ENCODE measurements around the gene SLC39A1. TPM values are rescaled to one million over a fixed set of nuclear protein-coding genes. Genes with fewer than 3 reads are reported as not detected.

SLC39A1 gene, protein sequence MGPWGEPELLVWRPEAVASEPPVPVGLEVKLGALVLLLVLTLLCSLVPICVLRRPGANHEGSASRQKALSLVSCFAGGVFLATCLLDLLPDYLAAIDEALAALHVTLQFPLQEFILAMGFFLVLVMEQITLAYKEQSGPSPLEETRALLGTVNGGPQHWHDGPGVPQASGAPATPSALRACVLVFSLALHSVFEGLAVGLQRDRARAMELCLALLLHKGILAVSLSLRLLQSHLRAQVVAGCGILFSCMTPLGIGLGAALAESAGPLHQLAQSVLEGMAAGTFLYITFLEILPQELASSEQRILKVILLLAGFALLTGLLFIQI
- total RNA-seq = 120 and 123 TPM in 2 replicates

DNA sequence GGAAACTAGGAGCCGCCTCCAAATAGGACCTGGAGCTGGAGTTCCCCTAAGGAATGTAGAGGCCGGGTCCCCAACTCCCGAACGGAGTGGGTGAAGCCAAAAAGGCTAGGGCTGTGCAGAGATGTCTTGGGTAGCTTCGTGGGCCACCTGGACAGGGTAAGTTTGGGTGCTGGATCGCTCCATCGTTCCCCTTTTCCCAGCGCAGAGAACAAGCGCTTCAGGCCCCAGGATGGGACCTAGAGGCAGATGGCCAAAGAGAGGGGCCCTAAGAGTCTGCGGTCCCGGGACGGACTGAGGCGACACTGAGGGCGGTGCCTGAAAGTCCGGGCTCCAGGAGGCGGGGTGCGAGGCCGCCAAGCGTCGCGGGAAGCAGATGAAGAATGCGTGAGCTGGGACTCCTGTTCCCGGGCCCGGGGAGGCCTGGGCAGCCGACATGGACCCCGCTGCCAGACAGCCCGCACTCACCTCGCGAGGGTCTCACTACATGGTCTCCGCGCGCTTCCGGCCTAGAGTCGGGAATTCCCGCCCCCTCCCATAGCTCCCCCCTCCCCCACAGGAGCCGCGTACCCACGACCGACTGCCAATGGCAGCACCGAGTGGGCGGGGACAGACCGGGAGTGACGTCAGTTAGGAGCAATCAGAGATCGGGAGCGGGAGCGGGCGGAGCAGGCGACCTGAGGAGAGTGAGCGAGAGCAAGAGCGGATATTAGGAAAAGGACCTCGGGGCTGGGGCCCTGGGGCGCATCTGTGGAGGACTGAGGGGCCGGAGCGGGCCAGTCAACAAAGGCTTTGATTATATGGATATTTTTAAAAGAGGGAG lies at the start of gene SLC39A1:
Gene SLC39A1, minus strand, starts transcription at position 508 of the 820 bp plus-strand sequence. CDS start 822 bp downstream, outside the sequence.

GRCh38 chr1:153990468-153991150 lies 27.3 kb upstream of the SLC39A1 start, which contains the start of gene RPS27:
Gene RPS27, plus strand, starts transcription at chr1:153990762. Its CDS starts 35 bp downstream, at chr1:153990797.

GRCh38 chr1:153985941-153986761 lies 22.8 kb upstream of the SLC39A1 start, which contains the start of gene RAB13:
Gene RAB13, minus strand, starts transcription at chr1:153986339. Its CDS starts 103 bp downstream, at chr1:153986236.

DNA sequence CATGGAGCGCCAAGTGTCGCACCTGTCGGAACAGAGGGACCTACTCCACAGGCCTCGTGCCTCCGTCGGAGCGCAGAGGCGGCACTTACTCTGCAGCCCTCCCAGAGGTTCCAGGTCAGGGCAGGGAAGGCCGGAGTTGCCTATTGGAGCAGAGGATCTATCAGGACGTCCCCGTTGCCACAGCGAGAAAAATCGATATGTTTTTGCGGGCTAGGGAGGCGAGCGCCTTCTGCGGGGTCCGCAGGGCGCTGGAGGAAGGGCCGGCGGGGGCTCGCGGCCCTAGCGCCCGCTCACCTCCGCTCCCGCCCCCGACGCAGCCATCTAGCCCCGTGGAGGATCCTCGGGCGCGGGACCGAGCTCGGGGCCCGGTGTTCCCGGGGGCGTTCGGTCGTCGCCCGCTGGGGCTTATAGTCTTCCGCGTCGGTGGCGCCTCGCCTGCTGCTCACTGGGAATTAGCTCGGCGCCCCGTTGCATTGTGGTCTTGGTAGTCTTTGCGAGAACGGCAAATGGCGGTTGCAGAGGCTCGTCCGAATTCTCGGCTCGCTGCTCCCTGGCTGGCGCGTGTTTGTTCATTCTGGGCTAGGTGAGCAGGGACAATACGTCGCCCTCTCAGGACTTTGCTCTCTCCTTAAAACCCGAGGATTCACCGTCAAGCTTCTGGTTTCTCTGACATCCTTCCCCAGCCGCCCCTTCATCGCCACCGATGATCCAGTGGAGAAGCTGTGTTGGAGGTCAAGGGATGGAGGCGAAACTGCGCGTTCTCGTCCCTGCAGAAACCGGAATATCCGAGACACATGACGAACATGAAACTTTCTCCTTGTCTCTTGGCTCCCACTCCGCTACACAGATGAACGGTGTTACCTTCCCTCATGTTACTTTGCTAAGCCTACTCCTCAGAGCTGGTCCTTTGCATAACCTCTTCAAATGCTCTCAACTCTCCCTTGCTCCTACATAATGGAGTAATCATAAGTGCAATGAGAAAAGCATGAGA lies 14.2 kb upstream of the SLC39A1 start, which contains the start of gene JTB:
Gene JTB, minus strand, starts transcription at position 425 of the 991 bp plus-strand sequence. Its CDS starts 422 bp downstream, at position 3.

GRCh38 chr1:153967107-153967999 lies 4.0 kb upstream of the SLC39A1 start, which contains the start of gene CREB3L4:
Gene CREB3L4, plus strand, starts transcription at chr1:153967902. Its CDS starts 624 bp downstream, at chr1:153968526.

DNA sequence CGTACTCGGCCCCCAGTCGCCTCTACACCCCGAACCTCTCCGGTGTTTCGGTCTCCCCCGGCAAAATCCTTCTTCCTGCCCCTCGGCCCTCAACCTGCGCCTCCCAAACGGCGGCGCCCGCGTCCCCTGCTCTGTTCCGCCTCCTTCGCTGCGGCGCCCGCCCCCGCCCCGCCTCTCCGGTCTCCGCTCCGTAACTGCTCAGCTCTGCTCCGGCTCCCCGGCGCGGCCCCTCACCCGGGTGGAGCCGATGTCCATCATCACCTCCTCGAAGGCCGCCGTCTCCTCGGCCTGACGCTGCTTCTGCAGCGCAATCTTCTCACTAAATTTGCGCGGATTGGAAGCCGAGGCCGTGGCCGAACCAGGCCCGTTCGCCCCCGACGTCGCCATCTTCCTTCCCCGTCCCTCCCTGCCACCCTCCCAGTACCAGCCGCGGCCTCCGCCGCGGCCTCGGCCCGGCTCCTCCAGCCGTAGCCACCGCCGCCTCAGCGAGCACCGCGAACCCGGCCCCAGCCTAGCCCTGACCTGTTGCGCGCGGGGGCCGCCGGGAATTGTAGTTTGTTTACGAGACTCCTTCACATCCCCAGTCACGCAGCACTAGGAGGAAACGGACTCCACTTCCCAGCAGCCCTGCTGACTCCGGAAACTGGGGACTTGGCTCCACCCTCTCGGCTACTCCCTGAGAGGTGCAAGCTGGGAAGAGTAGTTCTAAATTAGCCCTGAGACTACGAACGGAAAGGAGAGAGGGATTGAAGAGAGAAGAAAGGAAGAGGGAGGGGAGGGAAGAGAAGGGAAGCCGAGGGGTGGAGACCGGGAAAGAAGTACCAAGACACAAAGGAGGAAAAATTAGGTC lies 5.0 kb downstream of the SLC39A1 start, which contains the start of gene CRTC2:
Gene CRTC2, minus strand, starts transcription at position 502 of the 850 bp plus-strand sequence. Its CDS starts 115 bp downstream, at position 387.

DNA sequence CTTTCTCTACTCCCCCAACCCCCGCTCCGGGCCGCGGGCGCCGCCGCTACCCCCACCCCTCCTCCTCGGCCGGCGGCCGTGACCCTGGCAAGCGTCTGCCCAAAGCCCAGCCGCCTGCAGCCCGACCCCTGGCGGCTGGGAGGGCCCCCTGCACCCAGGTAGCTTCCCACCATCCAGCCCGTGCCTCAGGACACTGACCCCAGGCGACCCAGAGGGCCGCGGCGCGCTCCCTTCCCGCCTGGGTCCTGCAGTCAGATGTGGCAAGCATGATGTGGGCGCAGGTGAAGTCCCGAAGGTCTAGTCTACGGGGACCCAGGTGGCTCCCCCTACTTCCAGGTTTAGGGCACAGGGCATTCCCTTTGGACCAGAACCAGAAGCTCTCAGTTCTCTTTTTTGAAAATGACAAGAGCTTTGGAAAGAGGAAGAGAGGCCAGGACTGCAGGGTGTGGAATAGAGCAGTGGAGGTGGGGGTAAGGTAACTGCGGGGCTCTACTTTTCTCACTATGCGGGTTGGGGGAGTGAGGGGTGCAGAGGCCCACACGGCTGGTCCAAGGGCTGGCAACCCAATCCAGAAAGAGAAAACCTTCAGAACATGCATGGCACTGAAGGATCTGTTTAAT lies 16.6 kb downstream of the SLC39A1 start, which contains the start of gene DENND4B:
Gene DENND4B, minus strand, starts transcription at position 97 of the 620 bp plus-strand sequence. CDS start 2,344 bp downstream, outside the sequence.

DNA sequence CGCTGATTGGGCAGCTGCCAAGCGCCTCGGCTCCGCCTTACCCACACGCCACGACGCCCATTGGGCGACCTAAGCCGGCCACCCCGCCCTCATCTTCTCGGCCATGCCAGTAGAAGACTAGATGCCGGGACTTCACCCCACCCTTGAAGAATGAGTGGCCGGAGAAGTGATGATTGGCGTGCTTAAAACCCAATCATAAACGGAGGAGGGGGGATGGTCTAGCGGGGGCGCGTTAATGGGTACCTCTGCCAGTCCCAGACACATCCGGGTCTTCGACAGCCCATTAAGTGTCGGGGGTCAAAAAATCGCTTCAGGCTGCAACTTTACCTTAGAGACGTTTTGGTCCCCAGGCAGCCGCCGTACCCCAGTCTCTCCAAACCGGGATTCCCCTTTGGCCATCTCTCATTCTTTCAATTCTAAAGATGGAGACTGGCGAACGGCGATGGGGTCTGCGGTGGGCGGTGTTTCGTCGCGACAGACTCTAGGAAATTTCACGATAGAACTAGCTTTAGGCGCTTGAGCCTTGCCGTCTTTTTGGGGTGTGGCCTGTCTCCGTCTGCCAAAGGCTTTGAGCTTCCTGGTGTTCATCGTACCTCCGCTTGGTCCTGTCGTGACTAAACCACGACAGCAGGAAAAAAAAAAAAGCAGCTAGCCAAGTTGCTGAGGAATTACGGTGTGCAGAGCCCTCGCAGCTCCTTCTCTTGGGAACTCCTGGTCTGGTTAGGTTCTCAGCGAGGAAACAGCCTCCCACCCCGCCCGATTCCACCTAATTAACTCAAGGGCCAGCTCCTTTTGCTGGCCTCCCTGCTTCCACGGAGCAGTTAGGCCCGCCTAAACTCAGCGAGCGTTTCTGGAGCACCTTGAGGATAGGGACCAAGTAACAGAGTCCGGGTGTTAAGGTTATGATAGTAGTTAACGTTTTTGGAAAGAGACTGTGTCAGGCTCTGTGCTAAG lies 40.1 kb downstream of the SLC39A1 start, which contains the start of gene GATAD2B:
Gene GATAD2B, minus strand, starts transcription at position 1 of the 954 bp plus-strand sequence. CDS start 94,625 bp downstream, outside the sequence.

Small RNAs within 50 kb of the gene (small RNA-seq; reads per million reads assigned to genes)
- not detected for gene MIR6737

Other genes with a start within 250 kb of the SLC39A1 start
- gene INTS3, start 235.5 kb downstream of the SLC39A1 start, total RNA-seq = 44.7 and 53.4 TPM in 2 replicates
- gene SLC27A3, start 188.1 kb downstream of the SLC39A1 start, total RNA-seq = 9.5 and 14.3 TPM in 2 replicates
- gene GATAD2B, start 40.6 kb downstream of the SLC39A1 start, total RNA-seq = 10.2 and 12.1 TPM in 2 replicates
- gene DENND4B, start 16.8 kb downstream of the SLC39A1 start, total RNA-seq = 21.6 and 33.1 TPM in 2 replicates
- 7.6 and 7.8 TPM in 2 replicates for gene CRTC2, start 4.9 kb downstream of the SLC39A1 start, total RNA-seq
- 4.4 and 5.0 TPM in 2 replicates for gene CREB3L4, start 4.4 kb upstream of the SLC39A1 start, total RNA-seq
- gene JTB, start 14.1 kb upstream of the SLC39A1 start, total RNA-seq = 96.4 and 102 TPM in 2 replicates
- gene RAB13, start 22.8 kb upstream of the SLC39A1 start, total RNA-seq = 45.1 and 57.0 TPM in 2 replicates
- 743 and 1,008 TPM in 2 replicates for gene RPS27, start 27.2 kb upstream of the SLC39A1 start, total RNA-seq
- 0.12 and 0.16 TPM in 2 replicates for gene NUP210L, start 191.5 kb upstream of the SLC39A1 start, total RNA-seq
- gene TPM3, start 228.6 kb upstream of the SLC39A1 start, total RNA-seq = 350 and 426 TPM in 2 replicates
- gene CFAP141, start 242.8 kb upstream of the SLC39A1 start, total RNA-seq = not detected in 2 replicates